NCI-H1105 (cell line): ENCODE measurements around the gene ANO7.

Experiments
- DNase-seq: peaks from one replicate; lab custom pipeline; 2025; lab: John Stamatoyannopoulos, UW

The ANO7 gene

GRCh38 chr2:241228860-241229516 is 40.5 kb downstream of the ANO7 start:
- no peak for DNase-seq

GRCh38 chr2:241229563-241230401 is 41.3 kb downstream of the ANO7 start:
- DNase-seq: no peak

- no peak for DNase-seq
These were observed 42.0 kb downstream of the ANO7 start for GRCh38 chr2:241230435-241230834.

GRCh38 chr2:241232736-241233575 is 44.5 kb downstream of the ANO7 start:
- DNase-seq: no peak

GRCh38 chr2:241234066-241234790 is 45.8 kb downstream of the ANO7 start:
- no peak for DNase-seq

GRCh38 chr2:241234962-241235740 is 46.7 kb downstream of the ANO7 start:
- DNase-seq: no peak

GRCh38 chr2:241235859-241236593 is 47.5 kb downstream of the ANO7 start:
- no peak for DNase-seq

- no peak for DNase-seq
These were observed 48.6 kb downstream of the ANO7 start for GRCh38 chr2:241237047-241237446.

- no peak for DNase-seq
These were observed 49.5 kb downstream of the ANO7 start for GRCh38 chr2:241237949-241238371.

GRCh38 chr2:241238693-241239198 is 50.3 kb downstream of the ANO7 start:
- no peak for DNase-seq

- DNase-seq: no peak
These were observed 51.2 kb downstream of the ANO7 start for GRCh38 chr2:241239552-241240202.

GRCh38 chr2:241240320-241241004 is 52.0 kb downstream of the ANO7 start:
- DNase-seq: no peak

- DNase-seq: no peak
These were observed 53.2 kb downstream of the ANO7 start for GRCh38 chr2:241241669-241242068.

- no peak for DNase-seq
These were observed 53.8 kb downstream of the ANO7 start for GRCh38 chr2:241242306-241242705.

- no peak for DNase-seq
These were observed 55.9 kb downstream of the ANO7 start for GRCh38 chr2:241244368-241244767.

- DNase-seq: no peak
These were observed 59.8 kb downstream of the ANO7 start for GRCh38 chr2:241248289-241248688.

GRCh38 chr2:241248897-241249296 is 60.4 kb downstream of the ANO7 start:
- DNase-seq: no peak

GRCh38 chr2:241249654-241250053 is 61.2 kb downstream of the ANO7 start:
- DNase-seq: no peak
